H9 (cell line): ENCODE data around the gene CKMT2. TPM values are rescaled to one million over a fixed set of nuclear protein-coding genes. Genes with fewer than 3 reads are reported as not detected.

Experiments used
- DNase-seq: peaks from one replicate; pipeline ENCODE4 v3.0.0-alpha.2; 2017
- H2AFZ ChIP-seq: one replicate; pipeline ENCODE4 v1.6.1; 2013; ENCODE audit warnings: mild to moderate bottlenecking, low read length, control low read depth, moderate library complexity
- H2AK5ac ChIP-seq: 2 replicates; pipeline ENCODE4 v1.6.1; 2013; ENCODE audit warnings: low read length, control low read depth, mixed read lengths; ENCODE audit not compliant: insufficient read length
- H2BK120ac ChIP-seq: one replicate; pipeline ENCODE4 v1.6.1; 2013; ENCODE audit warnings: low read depth, mild to moderate bottlenecking, low read length, control low read depth, inconsistent platforms; ENCODE audit not compliant: poor library complexity, severe bottlenecking
- H2BK12ac ChIP-seq: 2 replicates; pipeline ENCODE4 v1.6.1; 2013; ENCODE audit warnings: low read length, control low read depth, mixed read lengths, low read depth; ENCODE audit not compliant: insufficient read length
- H2BK15ac ChIP-seq: 2 replicates; pipeline ENCODE4 v1.6.1; 2013; ENCODE audit warnings: low read depth, low read length, control low read depth
- H2BK20ac ChIP-seq: one replicate; pipeline ENCODE4 v1.6.1; 2013; ENCODE audit warnings: low read depth, mild to moderate bottlenecking, low read length, control low read depth, inconsistent platforms; ENCODE audit not compliant: poor library complexity, severe bottlenecking
- H2BK5ac ChIP-seq: 2 replicates; pipeline ENCODE4 v1.6.1; 2013; ENCODE audit warnings: low read length, control low read depth, mixed read lengths; ENCODE audit not compliant: insufficient read length
- H3K14ac ChIP-seq: 2 replicates; pipeline ENCODE4 v1.6.1; 2013; ENCODE audit warnings: low read length, control low read depth; ENCODE audit not compliant: insufficient read depth
- H3K18ac ChIP-seq: 2 replicates; pipeline ENCODE4 v1.6.1; 2013; ENCODE audit warnings: low read depth, mild to moderate bottlenecking, mixed read lengths, low read length, control low read depth; ENCODE audit not compliant: insufficient read length
- H3K23ac ChIP-seq: 2 replicates; pipeline ENCODE4 v1.6.1; 2013; ENCODE audit warnings: low read length, control low read depth, mixed read lengths, low read depth; ENCODE audit not compliant: insufficient read length
- H3K23me2 ChIP-seq: 2 replicates; pipeline ENCODE4 v1.6.1; 2013; ENCODE audit warnings: low read depth, mild to moderate bottlenecking, mixed read lengths, low read length, control low read depth; ENCODE audit not compliant: insufficient read length, poor library complexity, severe bottlenecking
- H3K27ac ChIP-seq: 2 replicates; pipeline ENCODE4 v1.5.1; 2013; ENCODE audit warnings: low read length, control low read depth, mixed read lengths, low read depth; ENCODE audit not compliant: insufficient read length
- H3K27me3 ChIP-seq: 2 replicates; pipeline ENCODE4 v1.6.1; 2013; ENCODE audit warnings: low read length, control low read depth, inconsistent platforms; ENCODE audit not compliant: insufficient read depth
- H3K4ac ChIP-seq: 2 replicates; pipeline ENCODE4 v1.6.1; 2013; ENCODE audit warnings: low read depth, mild to moderate bottlenecking, control low read depth, inconsistent platforms, low read length, moderate library complexity
- H3K4me1 ChIP-seq: 2 replicates; pipeline ENCODE4 v1.6.1; 2013; ENCODE audit warnings: low read length, control low read depth, inconsistent platforms; ENCODE audit not compliant: insufficient read depth
- H3K4me2 ChIP-seq: 2 replicates; pipeline ENCODE4 v1.6.1; 2013; ENCODE audit warnings: low read length, control low read depth, mixed read lengths; ENCODE audit not compliant: insufficient read length, insufficient read depth
- H3K56ac ChIP-seq: 2 replicates; pipeline ENCODE4 v1.6.1; 2013; ENCODE audit warnings: low read depth, mild to moderate bottlenecking, mixed read lengths, low read length, control low read depth; ENCODE audit not compliant: insufficient read length
- H3K79me1 ChIP-seq: 2 replicates; pipeline ENCODE4 v1.6.1; 2013; ENCODE audit warnings: low read depth, mild to moderate bottlenecking, moderate library complexity, low read length, control low read depth, inconsistent platforms; ENCODE audit not compliant: insufficient read depth, poor library complexity, severe bottlenecking
- H3K79me2 ChIP-seq: 2 replicates; pipeline ENCODE4 v1.6.1; 2013; ENCODE audit warnings: low read length, control low read depth, inconsistent platforms; ENCODE audit not compliant: insufficient read depth
- H3K9ac ChIP-seq: 2 replicates; pipeline ENCODE4 v1.6.1; 2013; ENCODE audit warnings: low read length, control low read depth, mixed read lengths; ENCODE audit not compliant: insufficient read length; ENCODE audit errors: extremely low read depth
- H3K9me3 ChIP-seq: one replicate; pipeline ENCODE4 v1.6.1; 2013; ENCODE audit warnings: low read depth, low read length, inconsistent platforms; ENCODE audit not compliant: control insufficient read depth
- H3T11ph ChIP-seq: one replicate; pipeline ENCODE4 v1.6.1; 2013; ENCODE audit warnings: mild to moderate bottlenecking, low read length, control low read depth, inconsistent platforms
- H4K20me1 ChIP-seq: one replicate; pipeline ENCODE4 v1.6.1; 2013; ENCODE audit not compliant: control insufficient read depth, insufficient read length, insufficient read depth
- H4K5ac ChIP-seq: 2 replicates; pipeline ENCODE4 v1.6.1; 2013; ENCODE audit warnings: low read depth, mild to moderate bottlenecking, mixed read lengths, low read length, control low read depth; ENCODE audit not compliant: insufficient read length
- H4K8ac ChIP-seq: replicated peaks from 2 replicates; pipeline ENCODE4 v1.6.1; 2013; ENCODE audit warnings: low read length, control low read depth, mixed read lengths, low read depth; ENCODE audit not compliant: insufficient read length
- H4K91ac ChIP-seq: 2 replicates; pipeline ENCODE4 v1.6.1; 2013; ENCODE audit warnings: low read depth, mild to moderate bottlenecking, moderate library complexity, mixed read lengths, low read length, control low read depth; ENCODE audit not compliant: insufficient read length
- H3K27ac Mint-ChIP-seq, 3 experiments: 2 replicates in 2 of 3; 3 replicates in 1 of 3; pipeline ENCODE4 v1.8.0; 2020 to 2021; ENCODE audit warnings: mixed read lengths in 3 of 3, mild to moderate bottlenecking in 1 of 3, moderate library complexity in 1 of 3
- H3K27me3 Mint-ChIP-seq: 2 replicates; pipeline ENCODE4 v1.8.0; 2021; ENCODE audit warnings: low read depth, mild to moderate bottlenecking, moderate library complexity, mixed read lengths
- H3K36me3 Mint-ChIP-seq, 3 experiments: 2 replicates in 2 of 3; 3 replicates in 1 of 3; pipeline ENCODE4 v1.8.0; 2020 to 2021; ENCODE audit warnings: low read depth in 3 of 3, mixed read lengths in 3 of 3; ENCODE audit not compliant: insufficient read depth in 1 of 3
- H3K4me1 Mint-ChIP-seq, 2 experiments: 2 replicates each; pipeline ENCODE4 v1.8.0; 2020; ENCODE audit warnings: mixed read lengths in 2 of 2
- H3K4me3 Mint-ChIP-seq, 2 experiments: 2 replicates in 1 of 2; 3 replicates in 1 of 2; pipeline ENCODE4 v1.8.0; 2020 to 2021; ENCODE audit warnings: mild to moderate bottlenecking in 2 of 2, mixed read lengths in 2 of 2, moderate library complexity in 1 of 2
- H3K9me3 Mint-ChIP-seq, 2 experiments: 2 replicates in 1 of 2; 3 replicates in 1 of 2; pipeline ENCODE4 v1.8.0; 2020; ENCODE audit warnings: mild to moderate bottlenecking in 2 of 2, mixed read lengths in 2 of 2, moderate library complexity in 1 of 2
- CTCF ChIP-seq: fragments of 200-600 bp; sonication (generic); conservative IDR thresholded peaks from 3 replicates; pipeline ENCODE4 v1.8.0; 2021; ENCODE audit warnings: antibody characterized with exemption, mild to moderate bottlenecking
- WGBS: extraction: QIAGEN DNeasy Blood & Tissue Kit; methylation state at CpG from one replicate; pipeline ENCODE4 v1.1.7; 2013; ENCODE audit warnings: missing lambda C conversion rate, low lambda C conversion rate, mixed read lengths; ENCODE audit not compliant: insufficient read length; ENCODE audit errors: extremely low coverage; 5-methylcytosine and 5-hydroxymethylcytosine counted together
- total RNA-seq: library from RNA; stranded (reverse); gene quantifications from 2 replicates; pipeline ENCODE4 v1.2.1, GENCODE V29; 2021

CKMT2 gene
- total RNA-seq, 1 experiment from 2014 or later: 1.8 TPM

GRCh38 chr5:81232464-81233079 lies 550 bp upstream of the CKMT2 start:
- peaks cover 0 to 10% (median 6%) of the 10 kb centered on the region in 3 experiments; a peak in 5 of 7 replicates for H3K36me3 Mint-ChIP-seq
- Histone ChIP-seq H3K18ac (no peak overlapping the region), H3K79me2 (no peaks in the 10 kb centered on the region), H3K4me1 (peaks cover 3% of the 10 kb centered on the region; the same call in 1 of the 2 replicates), H3K27ac (no peak overlapping the region), H3K27me3 (no peaks in the 10 kb centered on the region), H2BK20ac (no peak overlapping the region), H4K5ac (no peak overlapping the region), H3K9ac (no peak overlapping the region), H2BK5ac (no peak overlapping the region), H3K79me1 (no peaks in the 10 kb centered on the region), H2BK15ac (no peak overlapping the region), H3K14ac (no peak overlapping the region), H4K8ac (no peak overlapping the region), H3K56ac (no peak overlapping the region), H4K20me1 (peaks cover 3% of the 10 kb centered on the region), H4K91ac (no peak overlapping the region), H3K23me2 (peaks cover 3% of the 10 kb centered on the region), H3K23ac (no peak overlapping the region), H3K4ac (no peak overlapping the region), H2BK12ac (no peak overlapping the region), H2AFZ (no peak overlapping the region), H2AK5ac (no peak overlapping the region), H3K4me2 (peak overlapping the region; percentile 76), H3K9me3 (no peaks in the 10 kb centered on the region), H3T11ph (no peak overlapping the region), H2BK120ac (no peak overlapping the region)
- H3K4me1 Mint-ChIP-seq: peaks cover 23% of the 10 kb centered on the region in 2 experiments
- TF ChIP-seq CTCF: no peak
- H3K4me3 Mint-ChIP-seq: peak overlapping the region; percentile 82 to 84; a peak in 4 of 5 replicates
- DNase-seq: peak; percentile 38
- no peaks in the 10 kb centered on the region; the same call in 1 of the 2 replicates for H3K27me3 Mint-ChIP-seq
- no CpG with 5 or more reads among the region's 12 CpGs for WGBS
- peak overlapping the region in 2 of 3 experiments; percentile 18 to 40; a peak in 4 of 7 replicates for H3K27ac Mint-ChIP-seq
- no peaks in the 10 kb centered on the region for H3K9me3 Mint-ChIP-seq
